Measurements from ENCODE around the gene COASY. TPM values are rescaled to one million over a fixed set of nuclear protein-coding genes. Genes with fewer than 3 reads are reported as not detected.
A peak's percentile ranks its signal among the peaks of the same experiment; 100 is the strongest.

Gene COASY
- total and polyA plus RNA-seq, 2 of the 4 experiments (the other 2 are of a cell fraction), result 10.6 to 44.0 TPM

DNA sequence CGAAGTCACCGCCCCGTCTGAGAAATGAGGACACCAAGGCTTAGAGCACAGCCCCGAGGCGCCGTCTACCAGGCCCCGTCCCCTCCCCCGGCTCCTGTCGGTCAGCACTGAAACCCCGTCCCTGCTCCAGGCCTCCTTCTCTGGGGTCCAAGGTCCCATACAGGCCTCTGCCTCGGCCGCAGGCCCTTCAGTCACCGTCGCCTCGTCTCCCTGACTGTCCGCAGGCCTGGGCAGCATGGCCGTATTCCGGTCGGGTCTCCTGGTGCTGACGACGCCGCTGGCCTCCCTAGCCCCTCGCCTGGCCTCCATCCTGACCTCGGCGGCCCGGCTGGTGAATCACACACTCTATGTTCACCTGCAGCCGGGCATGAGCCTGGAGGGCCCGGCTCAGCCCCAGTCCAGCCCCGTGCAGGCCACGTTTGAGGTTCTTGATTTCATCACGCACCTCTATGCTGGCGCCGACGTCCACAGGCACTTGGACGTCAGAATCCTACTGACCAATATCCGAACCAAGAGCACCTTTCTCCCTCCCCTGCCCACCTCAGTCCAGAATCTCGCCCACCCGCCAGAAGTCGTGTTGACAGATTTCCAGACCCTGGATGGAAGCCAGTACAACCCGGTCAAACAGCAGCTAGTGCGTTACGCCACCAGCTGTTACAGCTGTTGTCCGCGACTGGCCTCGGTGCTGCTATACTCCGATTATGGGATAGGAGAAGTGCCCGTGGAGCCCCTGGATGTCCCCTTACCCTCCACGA lies 617 bp downstream of the COASY start:
- POLR2A ChIA-PET (ENCODE audit: unreplicated experiment), result no interaction called here

More for the DNA sequence above, 617 bp downstream of the COASY start:
- Histone ChIP-seq H3K4me2 (ENCODE audit: low read depth, low read length) (peak overlapping the region; percentile 83), H2AK9ac (replicated peaks; ENCODE audit: low read depth, low read length, poor library complexity) (peak overlapping the region; percentile 100), H4K8ac (ENCODE audit: low read depth in 2 of 2, low read length in 2 of 2) (peak overlapping the region; percentile 98 to 100), H4K91ac (ENCODE audit: insufficient read depth, low read depth, low read length) (peak overlapping the region; percentile 90), H3K23ac (ENCODE audit: low read depth, low read length) (no peak overlapping the region), H2AK5ac (ENCODE audit: low read depth, low read length) (peak overlapping the region; percentile 89), H2BK5ac (ENCODE audit: low read depth, low read length, poor library complexity, severe bottlenecking) (peak overlapping the region; percentile 61), H3K9ac (ENCODE audit: low read depth, low read length) (peak overlapping the region; percentile 86), H3K9me3 (ENCODE audit: control insufficient read depth, insufficient read depth, low read length) (no peaks in the 10 kb centered on the region), H4K20me1 (ENCODE audit: insufficient read depth, low read length) (peaks cover under 1% of the 10 kb centered on the region; the same call in 1 of the 2 replicates), H3K79me1 (ENCODE audit: low read depth in 1 of 2, low read length in 2 of 2) (peaks cover 27 to 59% of the 10 kb centered on the region in 2 experiments), H3K4ac (ENCODE audit: low read depth, low read length) (peak overlapping the region; percentile 95), H4K5ac (ENCODE audit: low read depth, low read length) (peak overlapping the region; percentile 88), H2BK15ac (ENCODE audit: low read depth, low read length) (no peak overlapping the region), H3K9me1 (ENCODE audit: insufficient read depth, low read length) (peaks cover 13% of the 10 kb centered on the region), H3K14ac (replicated peaks; ENCODE audit: low read depth, low read length) (peak overlapping the region; percentile 16), H3K36me3 (ENCODE audit: control insufficient read depth, insufficient read depth, low read length) (peaks cover 27% of the 10 kb centered on the region), H2AFZ (replicated peaks; ENCODE audit: low read length, poor library complexity) (peak overlapping the region; percentile 98), H2BK120ac (ENCODE audit: low read depth, low read length) (no peak overlapping the region), H3K4me3 (ENCODE audit: insufficient read depth, low read depth, low read length) (peak overlapping the region; percentile 84), H3K56ac (ENCODE audit: extremely low read depth, insufficient read depth, low read length) (peak overlapping the region; percentile 81), H3K27me3 (ENCODE audit: control insufficient read depth, insufficient read depth, low read length) (no peaks in the 10 kb centered on the region), H3K27ac (ENCODE audit: insufficient read depth, low read length) (peak overlapping the region; percentile 83), H2BK20ac (ENCODE audit: low read depth, low read length) (no peak overlapping the region), H3K4me1 (ENCODE audit: control insufficient read depth, insufficient read depth, low read length) (peaks cover 17% of the 10 kb centered on the region), H3K18ac (ENCODE audit: low read depth, low read length) (no peak overlapping the region)
- DNase-seq (peak; percentile 28), ATAC-seq (ENCODE audit: low read depth) (peak; percentile 19)
- in situ Hi-C loops (cut with MboI; ENCODE audit: low sequenced_read_pairs), result no loop called here
- dilution Hi-C loops (cut with HindIII; ENCODE audit: low sequenced_read_pairs, unreplicated experiment), result no loop called here
- WGBS, 2 experiments (ENCODE audit: extremely low coverage in 2 of 2, insufficient read length in 1 of 2), result 3% methylated on average over 25 of the region's 48 CpGs; no CpG with 5 or more reads in 1 of the 2 experiments
- CTCF ChIA-PET, result no interaction called here
- TF ChIP-seq RAD21 (IDR thresholded peaks at IDR 0.05; ENCODE audit: low read length) (no peak), POLR2A (IDR thresholded peaks at IDR 0.05; ENCODE audit: low read depth, low read length) (no peak), CEBPB (IDR thresholded peaks at IDR 0.05; ENCODE audit: low read depth, low read length) (peak; percentile 39; the same call in 1 of the 2 replicates), CHD1 (IDR thresholded peaks at IDR 0.05; ENCODE audit: low read depth, low read length) (no peak)
- intact Hi-C loops (cut with micrococcal nuclease), result no loop called here
- TSS peak; percentile 69 for BruUV-seq (replicated peaks)

All from IMR-90 (cell line).